ENCODE data around the gene BMAL1.

Gene BMAL1

DNA sequence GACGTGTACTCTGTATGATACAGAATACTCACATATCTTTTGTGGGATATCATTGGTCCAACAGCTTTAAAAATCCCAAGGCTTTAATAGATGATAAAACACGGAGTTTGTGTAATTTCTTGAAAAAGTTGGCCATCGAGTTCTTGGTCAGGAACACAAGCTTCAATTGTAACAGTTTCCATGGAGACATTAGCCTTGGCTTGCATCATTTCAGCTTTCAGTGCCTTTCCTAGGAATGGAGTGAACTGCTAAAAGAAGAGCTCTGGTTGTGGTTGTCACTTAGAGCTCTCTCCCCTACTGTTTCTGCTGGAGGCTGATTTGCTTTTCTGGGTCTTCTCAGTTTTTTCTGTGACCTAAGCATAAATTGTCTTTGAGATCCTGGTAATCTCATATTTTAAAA, 14.2 kb downstream of the BMAL1 start:
- DNase-seq, result no peak

DNA sequence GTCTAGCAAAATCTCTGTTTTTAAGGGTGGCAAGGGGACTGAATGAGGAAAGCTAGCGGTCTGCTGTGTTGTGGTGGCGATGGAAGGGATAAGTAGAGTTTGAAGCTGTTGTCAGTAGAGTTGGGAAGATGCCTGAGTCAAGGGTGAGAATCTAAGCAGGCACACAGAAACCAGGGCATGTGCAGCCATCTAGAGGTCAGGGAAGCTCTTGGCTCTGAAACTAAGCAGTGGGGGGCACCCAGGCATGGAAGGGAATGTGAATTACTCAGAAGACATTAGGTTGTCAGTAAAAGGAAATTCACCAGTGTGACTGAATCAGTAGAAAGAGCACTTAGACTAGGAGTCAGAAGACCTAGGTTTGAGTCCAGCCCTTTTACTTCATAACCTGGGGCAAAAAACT, 15.4 kb downstream of the BMAL1 start:
- no peak for DNase-seq

DNA sequence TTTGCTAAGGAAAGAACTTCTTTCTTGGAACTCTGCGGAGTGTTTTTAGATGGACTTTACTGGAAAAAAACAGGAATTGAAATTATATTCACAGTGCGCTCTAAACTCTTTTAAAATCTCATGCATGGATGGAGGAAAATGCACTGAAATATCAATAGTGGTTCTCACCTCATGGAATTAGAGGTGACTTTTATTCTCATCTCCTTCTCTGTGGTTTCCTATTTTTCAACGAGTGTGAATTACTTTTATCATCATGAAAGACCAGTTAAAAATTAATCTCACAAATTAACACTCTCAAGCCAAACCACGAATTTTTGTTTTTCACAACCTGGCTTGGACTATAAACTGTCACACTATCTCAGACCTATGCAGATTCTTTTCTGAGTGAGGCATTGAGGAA, 16.6 kb downstream of the BMAL1 start:
- no peak for DNase-seq

DNA sequence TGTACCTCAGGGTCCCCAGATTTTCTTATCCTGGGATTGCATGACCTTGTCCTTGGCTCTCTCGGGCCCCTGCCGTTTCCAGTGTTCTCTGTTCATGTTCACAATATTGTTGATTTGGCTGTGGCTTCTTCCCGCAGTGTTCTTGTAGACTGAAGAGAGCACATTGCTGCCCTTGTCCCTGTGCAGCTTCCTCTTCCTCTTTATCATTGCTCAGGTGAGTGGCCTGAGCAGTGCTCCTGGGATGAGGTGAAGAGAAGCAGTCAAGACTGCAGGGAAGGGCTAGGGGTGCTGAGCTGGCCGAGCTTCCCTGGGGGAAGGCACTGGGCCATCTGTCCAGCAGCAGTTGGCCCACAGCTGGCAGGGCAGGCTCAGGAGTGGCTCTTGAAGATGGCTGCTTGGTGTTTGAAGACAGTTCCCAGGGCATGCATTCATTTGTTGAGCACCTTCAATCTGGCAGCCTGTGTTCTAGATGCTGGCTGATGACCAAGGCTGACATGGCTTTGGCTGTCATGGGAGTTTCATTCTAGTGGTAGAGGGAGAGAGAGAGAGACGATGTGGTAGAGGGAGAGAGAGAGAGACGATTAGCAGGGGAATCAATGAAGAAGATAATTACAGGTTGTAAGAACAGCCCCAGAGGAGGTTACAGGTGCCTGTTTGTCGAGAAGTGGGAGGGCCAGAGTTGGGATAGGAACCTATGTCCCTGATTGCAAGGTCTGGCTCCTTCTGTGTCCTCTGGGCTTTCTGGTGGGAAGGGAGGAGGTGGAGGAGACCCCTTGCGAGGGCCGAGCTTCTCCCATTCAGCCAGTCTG, 17.4 kb downstream of the BMAL1 start:
- DNase-seq, result no peak

DNA sequence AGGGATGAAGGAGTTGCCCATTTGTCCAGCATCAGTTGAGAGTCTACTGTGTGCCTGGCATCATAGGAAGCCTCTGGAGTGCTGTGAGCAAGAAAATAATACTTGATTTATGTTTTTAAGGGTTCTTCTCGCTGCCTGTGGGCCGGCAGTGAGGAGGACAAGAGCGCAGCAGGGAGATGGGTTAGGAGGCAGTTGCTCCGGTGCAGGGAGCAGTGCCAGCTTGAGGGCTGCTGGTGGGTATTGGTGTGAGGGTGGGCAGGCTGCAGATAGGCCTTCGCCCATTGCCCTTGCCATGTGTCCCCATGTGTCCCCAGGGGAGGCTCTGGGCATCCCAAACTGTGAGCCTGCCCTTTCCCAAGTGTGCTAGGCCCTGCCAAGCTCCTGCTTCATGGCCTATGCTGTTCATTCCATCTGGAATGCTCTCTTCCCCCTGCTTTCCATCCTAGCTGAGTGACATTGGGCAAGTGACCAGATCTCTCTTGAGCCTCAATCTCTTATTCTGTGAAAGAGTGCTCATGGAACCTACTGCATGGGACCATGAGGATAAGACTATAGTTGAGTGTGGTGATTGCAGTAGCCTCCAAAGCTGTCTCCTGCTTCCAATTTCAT, 19.8 kb downstream of the BMAL1 start:
- DNase-seq, result no peak

DNA sequence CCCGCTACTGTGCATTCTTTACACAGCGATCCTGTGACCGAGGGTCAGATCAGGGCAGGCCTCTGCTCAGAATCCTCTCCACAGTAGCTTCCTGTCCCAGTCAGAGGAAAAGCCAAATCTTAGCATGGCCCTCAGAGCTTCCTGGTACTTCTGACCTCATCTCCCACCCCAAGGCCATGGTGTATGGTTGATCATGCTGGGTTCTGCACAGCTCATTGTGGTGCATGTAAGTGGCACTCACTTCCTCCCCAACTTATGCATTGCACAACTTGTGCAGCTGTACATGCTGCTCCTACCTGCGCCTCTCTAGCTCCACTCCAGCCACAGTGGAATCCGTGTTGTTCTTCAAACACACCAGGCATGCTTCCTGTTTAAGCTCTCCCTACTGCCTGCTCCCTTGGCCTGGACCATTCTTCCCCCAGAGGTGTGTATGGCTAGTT, 20.3 kb downstream of the BMAL1 start:
- no peak for DNase-seq

DNA sequence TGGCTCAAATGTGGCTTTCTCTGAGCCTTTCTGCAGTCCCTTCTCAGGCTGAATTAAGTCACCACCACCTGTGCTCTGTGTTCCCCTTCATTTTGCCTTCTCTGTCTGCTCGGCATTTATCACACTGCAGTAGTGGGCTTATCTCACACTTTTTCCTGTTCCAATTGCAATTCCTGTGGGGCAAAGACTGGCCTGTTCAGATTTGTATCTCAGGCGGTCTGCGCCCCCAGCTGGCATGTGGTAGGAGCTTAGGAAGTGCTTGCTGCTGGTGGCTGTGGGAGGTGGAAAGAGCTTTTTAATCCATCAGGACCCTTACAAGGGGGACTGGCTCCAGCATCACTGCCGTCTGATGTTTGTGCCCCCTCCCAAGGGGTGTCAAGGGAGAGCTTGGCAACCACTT, 21.2 kb downstream of the BMAL1 start:
- DNase-seq, result no peak

DNA sequence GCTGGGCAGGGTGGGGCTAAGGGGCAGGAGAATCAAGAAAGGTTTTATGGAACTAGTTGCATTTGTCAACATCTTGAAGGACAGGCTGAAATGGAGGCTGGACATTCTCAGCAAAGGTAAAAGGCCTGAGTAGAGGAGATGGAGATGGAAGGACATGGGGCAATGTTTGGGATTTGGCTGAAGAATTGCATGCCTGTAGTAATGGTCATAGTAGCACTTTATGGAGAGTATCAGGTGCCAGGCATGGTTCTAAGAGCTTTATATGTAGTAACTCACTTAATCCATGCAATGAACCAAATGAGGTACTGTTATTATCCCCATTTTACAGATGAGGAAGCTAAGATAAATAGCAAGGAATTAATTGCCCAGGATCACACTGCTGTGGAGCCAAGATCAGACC, 23.9 kb downstream of the BMAL1 start:
- DNase-seq, result no peak

DNA sequence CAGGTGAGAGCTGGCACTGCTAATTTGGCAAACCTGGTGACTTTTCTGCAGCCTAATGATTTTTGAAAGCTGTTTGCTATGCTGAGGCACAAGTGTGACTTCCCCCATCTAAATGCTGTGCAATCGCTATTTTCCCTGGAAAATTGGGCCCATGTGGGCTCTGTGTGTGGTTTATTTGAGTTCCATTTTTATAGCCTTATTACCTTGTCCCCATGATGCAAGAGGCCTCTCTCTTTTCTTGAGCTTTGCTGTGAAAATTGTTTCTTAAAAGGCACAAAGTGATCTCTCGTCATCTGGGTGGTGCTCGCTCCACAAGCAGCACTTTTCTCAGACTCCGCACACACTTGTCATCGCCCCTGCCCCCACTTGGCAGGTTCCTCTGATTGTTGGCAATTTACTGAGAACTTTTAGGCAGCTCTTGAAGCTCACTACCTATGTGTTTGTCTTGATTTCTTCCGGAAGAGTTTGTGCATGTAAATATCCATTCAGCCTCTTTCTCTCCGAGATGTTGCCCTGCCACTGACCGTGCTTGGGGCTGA, 24.9 kb downstream of the BMAL1 start:
- DNase-seq, result no peak

DNA sequence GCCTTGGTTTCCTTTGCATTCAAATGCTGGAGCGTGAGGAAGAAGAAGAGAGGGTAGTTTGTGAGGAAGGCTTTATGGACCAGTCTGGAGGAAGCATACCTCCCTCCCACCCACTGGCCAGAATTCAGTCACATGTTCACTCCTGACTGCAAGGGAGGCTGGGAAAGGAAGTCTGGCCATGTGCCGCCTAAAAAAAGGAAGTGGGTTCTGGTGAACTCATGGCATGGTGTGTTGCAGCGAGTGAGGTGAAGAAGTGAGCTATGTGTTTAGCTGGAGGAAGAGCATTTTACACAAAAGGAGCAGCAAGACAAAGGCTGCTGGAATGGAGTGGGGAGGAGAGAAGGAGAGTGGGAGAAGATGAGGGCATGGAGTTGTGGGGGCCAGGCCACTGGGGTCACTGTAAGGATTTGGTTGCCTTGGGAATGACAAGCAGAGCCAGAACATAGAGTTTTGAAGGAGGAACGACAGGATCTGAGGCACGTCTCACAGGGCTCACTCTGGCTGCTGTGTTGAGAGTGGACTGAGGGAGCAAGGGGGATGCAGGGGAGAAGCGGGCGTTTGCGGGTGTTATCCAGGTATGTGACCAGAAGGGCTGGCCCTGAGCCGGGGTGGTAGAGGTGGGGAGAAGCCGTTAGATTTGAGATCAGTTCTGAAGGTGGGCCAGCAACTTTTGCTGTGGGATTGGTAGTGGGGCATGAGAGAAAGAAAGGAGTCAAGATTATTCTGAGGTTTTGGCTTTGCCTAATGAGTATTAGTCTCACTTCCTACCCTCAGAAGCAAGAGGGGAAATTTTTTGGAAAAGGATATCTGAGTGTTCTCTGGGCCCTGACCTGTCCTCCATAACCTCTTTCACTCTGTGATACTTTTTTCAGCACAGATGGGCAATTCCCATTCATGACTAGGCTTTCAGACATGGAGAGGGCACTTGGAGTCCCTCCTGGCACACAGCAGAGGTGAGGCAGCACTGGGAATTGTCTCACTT, 26.4 kb downstream of the BMAL1 start:
- DNase-seq, result no peak

DNA sequence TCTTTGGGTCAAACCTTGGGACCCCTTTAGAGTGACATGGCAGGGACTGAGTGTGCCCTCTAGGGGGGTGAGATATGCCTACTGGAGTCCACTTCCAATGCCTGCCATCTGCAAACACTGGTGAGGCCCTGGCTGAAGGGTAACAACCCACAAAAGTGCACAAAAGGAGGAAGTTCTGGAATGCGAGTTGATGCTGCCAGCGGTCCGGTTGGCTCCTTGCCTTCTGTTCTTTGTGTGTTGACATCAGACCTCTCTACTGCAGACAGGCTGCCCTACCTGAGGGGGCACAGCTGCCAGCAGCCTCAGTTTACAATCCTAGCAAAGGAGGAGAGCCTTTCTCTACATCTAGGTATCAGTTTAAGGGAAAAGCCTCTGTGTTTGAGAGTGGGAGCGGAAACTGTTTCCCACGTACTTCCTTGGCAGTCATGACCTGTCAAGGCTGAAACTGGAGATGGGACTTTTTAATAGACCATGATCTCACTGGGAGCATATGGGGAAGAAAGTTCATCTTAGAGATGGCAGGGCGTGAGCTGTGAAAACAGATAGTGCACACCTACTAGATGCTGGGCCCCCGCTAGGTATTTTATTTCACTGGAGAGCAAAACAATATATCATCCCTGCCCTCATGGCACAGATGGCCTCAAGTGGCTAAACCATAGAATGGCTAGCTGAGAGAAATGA, 27.2 kb downstream of the BMAL1 start:
- DNase-seq, result no peak

DNA sequence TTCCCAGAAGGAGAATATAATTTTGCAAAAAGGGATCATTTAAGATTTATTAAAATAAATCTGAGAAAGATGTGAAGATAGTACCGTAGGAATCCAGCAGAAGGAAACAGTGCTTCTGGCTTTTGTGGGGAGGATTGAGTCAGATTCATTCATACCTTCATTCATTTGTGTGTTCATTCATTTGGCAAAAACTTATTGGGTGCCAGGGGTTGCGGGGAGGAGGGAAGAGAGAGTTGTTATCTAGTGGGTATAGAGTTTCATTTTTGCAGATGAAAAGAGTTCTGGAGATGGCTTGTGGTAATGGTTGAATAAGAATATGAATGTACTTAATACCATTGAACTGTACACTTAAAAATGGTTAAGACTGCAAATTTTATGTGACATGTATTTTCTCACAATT, 31.1 kb downstream of the BMAL1 start:
- no peak for DNase-seq

DNA sequence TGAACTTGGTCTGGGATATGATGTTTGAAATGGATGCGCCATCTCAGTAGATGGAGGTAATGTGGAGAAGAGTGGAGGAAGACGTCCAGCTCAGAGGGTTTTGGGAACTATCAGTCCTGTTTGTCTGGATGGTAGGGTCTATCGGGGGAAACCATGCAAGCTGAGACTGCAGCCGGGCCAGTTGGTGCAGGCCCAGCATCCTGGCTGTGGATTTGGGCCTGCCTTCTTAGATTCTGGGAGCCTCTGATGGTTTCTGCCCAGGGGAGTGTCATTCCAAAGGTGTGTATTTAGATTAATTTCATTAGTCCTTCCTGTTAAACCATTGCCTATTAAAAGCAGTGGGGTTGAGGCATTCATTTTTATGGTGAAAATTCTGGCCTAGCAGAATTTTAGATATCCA, 31.6 kb downstream of the BMAL1 start:
- DNase-seq, result no peak

DNA sequence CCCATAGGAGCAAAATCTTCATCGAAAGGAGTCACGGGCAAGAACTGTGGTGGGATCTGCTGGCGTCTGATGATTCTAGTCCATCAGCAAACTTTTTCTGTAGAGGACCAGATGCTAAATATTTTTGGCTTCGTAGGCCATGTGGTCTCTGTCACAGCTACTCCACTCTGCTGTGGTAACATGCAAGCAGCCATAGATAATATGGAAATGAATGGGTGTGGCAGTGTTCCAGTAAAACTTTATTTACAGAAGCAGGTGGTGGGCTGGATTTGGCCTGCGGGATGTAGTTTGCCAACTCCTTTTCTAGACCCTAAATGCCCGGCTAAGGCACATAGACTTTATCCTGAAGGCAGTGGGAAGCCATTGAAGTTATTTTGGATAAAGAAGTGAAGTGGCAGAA, 32.9 kb downstream of the BMAL1 start:
- DNase-seq, result no peak

DNA sequence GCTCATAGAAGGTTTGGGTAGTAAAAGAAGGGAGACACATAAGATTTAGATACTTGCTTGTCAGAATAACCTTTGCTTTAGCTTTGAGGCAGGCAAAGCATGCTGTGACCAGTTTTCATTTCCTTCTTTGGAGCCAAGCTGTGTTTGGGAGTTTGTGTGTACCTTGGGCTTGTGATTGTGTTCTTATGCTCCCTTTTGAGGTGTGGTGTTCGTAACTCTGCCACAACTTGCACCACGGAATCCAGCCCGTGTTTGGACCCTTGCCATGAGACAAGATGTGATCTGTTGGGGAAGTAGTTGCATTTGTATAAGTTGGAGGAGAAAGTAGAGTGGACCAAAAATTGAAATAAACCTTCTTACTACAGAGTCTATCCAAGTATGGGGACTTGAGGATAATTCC, 34.0 kb downstream of the BMAL1 start:
- DNase-seq, result no peak

DNA sequence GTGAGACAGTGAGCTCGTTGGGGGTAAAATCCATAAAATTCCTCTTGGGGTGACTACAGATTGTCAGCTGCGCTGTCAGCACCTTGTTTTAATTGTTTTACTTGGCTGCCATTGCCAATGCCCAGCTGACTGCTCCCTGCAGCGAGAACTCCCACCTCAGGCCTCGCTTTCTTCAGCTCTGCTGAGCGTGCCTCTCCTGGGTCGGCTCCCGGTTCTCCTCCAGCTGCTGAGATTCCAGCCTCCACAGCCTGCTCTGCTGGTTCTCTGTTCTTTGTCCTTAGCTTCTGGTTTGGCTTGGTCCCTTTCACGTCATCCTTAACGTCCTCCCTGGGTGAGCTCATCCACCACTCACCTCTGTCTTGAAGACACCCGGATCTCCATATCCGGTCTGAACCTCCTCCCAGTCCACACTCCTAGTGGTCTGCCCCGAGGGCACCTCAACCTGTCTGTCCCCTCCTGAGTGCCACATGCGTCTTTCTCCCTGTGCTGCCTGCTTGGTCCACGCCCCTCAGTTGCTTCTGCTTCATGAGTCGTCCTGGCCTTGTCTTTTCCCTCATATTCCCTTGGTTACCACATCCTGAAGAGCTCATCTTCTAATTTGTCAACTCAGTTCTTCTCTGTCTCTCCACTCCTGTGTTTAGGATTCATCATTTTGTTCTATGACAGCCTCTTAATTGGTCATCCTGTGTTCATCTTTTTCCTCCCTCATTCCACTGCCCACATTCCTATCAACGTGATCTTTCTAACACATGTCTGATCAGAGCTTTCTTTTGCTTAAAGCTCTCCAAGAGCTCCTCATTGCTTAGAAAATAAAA, 35.6 kb downstream of the BMAL1 start:
- no peak for DNase-seq

DNA sequence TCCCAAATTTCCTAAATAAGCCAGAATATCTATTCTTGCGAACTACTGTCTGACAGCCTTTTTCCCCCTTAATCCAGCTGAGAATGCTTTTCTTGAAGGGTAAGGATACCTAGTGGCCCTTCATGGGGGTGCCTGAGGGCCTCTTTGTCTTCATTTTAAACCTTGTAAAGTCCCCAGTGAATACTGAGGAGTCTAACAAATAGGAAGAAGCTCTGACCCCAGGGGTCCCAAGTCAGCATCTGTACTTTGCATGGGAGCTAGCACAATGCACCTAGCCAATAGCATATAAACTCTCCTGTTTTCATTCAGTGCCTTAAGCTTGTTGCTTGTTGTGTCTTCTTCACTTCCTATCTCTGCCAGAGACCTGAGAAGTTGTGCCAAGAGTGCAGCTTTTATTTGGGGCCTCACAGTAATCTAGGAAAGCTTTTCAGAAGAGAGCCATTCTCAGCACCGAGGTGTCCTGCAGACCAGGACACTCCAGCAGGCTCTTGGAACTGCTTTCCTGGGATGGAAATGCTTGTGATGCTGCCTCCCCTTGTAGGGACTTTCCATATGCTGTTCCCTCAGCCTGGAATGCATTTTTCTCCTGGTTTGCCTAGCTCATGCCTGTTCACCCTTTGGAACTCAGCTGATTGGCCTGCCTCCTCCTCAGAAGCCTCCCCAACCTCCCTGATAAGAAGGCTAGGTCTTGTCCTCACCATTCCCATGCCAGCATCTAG, 37.2 kb downstream of the BMAL1 start:
- DNase-seq, result no peak

DNA sequence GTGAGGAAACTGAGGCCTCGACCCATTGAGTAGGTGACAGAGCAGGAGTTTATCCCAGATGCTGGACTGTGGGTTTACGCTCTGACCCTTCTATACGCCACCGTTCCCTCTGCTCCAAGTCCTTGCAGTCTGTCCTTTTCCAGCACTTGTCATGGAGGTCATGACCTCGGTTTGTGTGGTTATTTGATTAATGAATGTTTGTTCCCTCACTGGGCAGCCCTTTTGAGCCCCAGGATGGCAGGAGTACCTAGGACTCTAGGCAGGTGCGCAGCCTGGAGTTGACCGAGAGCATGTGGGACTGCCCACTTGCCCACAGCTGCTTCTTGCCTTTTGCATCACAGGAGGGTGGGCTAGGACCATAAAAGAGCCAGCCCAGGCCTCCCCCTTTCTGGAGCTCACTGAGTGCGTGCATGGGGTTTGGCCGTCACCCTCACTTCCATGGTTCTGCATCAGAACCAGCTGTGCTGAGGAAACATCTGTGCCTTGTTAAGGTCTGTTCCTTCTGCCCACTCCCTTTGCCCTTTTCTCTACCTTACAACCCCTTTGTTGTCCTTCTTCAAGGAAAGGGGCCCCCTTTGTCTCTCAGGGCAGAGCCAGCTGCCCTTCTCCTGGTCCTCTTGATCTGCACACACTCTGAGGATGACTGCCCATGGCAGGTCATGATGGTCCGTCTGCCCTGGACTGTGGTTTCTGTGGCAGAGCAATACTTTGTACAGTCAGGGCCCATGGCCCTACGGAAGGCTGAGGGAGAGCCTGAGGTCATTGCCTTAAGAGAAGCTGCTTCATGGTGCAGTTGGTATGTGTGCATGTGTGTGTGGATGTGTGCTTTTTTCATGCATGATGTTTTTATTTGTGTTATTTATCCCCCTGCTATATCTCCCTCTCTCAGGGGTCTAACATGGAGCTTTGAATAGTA, 38.2 kb downstream of the BMAL1 start:
- DNase-seq, result no peak

DNA sequence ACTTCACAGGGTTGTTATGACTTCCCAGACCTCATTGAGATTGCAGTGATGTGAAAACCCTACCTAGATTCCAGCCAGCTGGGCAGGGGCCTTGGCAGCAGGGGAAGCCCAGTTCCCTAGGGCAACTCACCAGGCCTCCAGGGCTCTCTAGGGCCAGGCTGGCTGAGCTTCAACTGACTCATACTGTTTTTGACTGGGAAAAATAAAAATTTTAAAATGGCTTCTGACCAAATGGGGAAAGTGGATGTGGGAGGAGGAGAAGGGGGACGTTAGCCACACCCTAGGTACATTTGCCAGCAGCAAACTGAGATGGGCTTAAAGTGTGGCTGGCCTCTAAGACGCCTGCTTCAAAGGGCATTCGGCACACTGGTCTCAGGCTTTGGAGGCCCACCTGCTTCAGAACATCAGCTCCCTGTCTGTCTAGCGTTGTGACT, 39.0 kb downstream of the BMAL1 start:
- peak; percentile 62 for DNase-seq

Data from fibroblast of skin of scalp (primary cell).